Fibroblast of skin of right biceps (primary cell): Measurements from ENCODE around the gene ZEB1.
A peak's percentile ranks its signal among the peaks of the same experiment; 100 is the strongest.
"Not testable (repeated sequence)": the region's sequence is repeated elsewhere in the genome, so short reads cannot be mapped to it uniquely, and the experiment has no call there.

ENCODE experiments used
- DNase-seq: peaks from one replicate; pipeline ENCODE4 v3.0.0-alpha.2; 2013

The ZEB1 gene

DNA sequence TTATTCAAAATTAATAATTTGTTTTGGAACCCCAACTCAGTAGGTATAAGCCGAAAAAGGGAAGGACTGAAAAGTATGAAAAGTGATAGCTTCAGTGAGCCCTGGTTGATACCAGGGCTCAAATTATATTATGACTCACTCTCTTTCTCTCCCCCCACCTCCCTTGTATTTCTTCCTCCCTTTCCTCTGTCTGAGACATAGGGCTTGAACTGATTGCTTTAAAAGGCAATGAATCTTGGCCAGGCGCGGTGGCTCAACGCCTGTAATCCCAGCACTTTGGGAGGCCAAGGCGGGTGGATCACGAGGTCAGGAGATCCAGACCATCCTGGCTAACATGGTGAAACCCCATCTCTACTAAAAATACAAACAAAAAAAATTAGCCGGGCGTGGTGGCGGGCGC is 108.3 kb downstream of the ZEB1 start:
- DNase-seq: peak; percentile 50

DNA sequence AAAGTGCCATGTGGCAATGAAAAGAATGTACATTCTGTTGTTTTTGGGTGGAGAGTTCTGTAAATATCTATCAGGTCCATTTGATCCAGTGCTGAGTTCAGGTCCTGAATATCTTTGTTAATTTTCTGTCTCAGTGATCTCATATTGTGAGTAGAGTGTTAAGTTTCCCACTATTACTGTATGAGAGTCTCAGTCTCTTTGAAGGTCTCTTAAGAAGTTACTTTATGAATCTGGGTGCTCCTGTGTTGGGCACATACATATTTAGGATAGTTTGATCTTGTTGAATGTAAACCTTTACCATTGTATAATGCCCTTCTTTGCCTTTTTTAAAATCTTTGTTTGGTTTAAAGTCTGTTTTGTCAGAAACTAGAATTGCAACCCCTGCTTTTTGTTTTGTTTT is 109.5 kb downstream of the ZEB1 start:
- DNase-seq: not testable (repeated sequence)

DNA sequence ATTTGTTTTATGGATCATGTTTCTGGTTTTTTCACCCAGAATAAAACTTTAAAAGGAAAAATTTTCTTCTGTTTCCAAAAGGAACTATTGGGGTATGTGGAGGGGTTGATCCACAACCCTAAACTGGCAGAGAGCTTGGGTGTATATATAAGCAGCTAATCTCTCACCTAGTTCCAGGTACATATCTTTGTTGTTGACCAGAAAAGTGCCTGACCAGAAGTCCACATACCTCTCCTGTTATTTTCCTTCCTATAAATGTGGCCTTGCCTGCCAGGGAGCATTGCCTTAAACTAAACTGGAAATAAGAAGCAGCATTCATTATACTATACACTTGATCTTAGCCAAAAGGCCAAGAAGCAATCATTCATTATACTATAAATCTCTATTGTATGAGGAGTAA is 112.0 kb downstream of the ZEB1 start:
- DNase-seq: no peak

DNA sequence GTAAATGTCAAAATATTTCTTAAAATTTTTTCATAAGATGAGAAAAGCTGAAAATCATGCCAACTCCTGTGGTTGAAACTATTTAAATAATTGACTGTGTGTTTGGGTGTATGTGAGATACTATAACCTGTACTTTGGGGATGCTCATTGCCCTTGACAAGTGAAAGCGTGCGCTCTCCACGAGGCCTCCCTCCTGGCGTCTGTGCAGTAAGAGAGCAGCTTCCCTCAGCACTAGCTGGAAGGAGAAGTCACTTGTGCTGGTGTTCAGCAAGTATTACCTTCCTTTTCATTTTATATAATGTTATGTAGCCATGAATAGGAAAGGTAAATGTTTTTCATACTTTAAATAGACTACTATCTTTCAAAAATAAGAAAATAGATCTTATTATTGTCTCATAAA is 118.9 kb downstream of the ZEB1 start:
- no peak for DNase-seq

DNA sequence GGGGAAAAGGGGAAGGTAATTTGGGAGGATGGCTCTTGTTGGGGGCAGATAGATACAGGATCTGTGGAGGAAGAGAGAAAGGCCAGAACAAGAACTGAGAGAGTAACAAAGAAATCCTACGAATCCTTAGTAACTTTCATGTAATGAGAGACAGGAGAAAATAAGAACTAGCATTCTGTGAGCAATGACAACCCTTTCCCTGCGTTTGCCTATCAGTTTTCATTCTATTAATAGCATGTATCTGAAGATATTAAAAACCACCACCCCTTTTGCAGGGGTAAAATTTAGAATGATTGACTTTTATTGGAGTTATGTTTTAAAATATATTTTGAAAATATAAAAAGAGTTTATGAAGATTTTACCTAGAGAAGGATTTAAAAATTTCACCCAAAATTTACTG is 132.8 kb downstream of the ZEB1 start:
- no peak for DNase-seq

DNA sequence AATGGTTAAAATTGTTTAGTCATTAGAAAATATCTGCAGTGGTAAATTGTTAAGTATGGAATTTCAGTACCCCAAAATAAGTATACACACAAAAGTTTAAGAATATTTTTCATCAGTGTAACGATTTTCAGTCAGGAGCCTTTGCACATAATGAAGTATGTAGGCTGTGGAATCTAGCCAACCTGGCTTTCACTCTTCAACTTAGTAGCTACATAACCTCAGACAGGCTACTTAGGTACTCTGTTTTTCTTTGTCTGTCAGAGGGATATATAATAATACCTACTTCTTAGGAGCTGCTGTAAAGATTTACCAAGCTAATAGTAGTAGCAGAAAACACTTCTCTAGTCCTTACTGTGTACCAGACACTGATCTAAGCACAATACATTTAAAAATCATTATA is 137.5 kb downstream of the ZEB1 start:
- peak; percentile 10 for DNase-seq

DNA sequence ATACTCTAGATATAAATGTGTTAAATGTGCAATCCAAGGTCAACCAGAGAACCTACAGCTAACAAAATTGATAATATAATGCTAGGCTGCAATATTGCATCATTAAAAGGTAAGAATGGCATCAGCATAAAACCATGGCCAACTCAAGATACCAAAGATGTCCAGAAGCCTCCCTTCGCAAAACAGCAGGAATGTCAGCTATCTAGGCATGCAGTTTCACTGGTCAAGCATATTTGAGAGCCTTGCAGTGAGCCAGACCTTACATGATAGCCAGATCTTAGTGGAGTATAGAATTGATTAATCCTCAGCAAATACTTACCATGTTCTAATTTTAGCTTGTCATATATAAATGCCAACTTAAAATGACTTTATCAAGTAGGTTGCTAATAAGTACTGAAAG is 138.8 kb downstream of the ZEB1 start:
- peak; percentile 20 for DNase-seq

DNA sequence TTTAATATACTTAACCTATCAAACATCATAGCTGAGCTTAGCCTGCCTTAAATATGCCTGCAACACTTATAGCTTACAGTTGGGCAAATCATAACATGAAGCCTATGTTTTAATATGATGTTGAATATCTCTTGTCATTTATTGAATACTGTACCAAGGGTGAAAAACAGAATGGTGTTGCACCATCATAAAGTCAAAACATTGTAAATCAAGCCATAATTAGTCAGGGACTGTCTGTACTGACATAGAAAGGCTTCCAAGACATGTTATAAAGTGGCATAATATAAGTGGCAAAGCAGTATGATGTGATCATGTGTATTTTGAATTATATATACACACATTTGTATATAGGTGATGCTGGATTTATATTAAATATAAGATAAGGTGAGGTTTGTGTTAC is 140.0 kb downstream of the ZEB1 start:
- DNase-seq: no peak

DNA sequence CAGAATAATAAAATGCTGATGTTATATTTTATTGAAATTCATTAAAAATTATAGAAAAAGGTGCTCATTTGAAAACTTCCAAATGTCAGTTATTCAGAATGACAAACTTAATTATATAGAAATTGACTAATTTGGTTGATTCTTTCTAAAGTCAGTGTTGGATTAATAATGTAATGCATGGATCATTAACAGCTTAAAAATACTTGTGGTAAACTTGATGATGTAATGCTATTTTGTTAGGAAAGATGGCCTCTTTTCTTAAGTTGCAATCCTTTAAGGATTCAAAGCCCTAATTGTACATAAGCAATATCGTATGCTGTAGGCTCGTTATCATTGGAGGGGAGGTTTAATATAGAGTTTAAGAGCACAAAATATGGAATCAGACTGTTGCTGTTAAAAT is 141.2 kb downstream of the ZEB1 start:
- DNase-seq: no peak

DNA sequence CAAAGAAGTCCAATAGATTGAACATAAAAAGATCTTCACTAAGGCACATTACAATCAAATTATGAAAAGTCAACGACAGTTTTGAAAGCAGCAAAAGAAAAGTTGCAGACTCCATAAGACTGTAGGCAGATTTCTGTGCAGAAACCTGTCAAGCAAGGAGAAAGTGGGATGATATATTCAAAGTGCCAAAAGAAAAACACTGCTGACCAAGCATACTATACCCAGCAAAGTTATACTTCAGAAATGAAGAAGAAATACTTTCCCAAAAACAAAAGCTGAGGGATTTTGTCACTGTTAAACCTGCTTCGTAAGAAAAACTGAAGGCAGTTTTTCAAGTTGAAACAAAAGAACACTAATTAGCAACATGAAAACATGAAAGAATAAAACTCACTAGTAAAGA is 145.5 kb downstream of the ZEB1 start:
- no peak for DNase-seq

DNA sequence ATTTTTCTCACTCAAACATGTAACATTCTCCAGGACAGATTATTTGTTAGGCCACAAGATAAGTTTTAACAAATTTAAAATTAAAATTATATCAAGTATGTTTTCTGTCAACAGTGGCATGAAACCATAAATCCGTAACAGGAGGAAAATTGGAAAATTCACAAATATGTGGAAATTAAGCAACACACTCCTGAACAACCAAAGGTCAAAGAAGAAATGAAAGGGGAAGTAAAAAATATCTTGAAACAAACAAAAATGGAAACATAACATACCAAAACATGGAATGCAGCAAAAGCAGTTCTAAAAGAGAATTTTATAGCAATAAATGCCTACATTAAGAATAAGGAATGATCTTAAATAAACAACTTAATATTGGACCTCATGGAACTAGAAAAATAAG is 147.3 kb downstream of the ZEB1 start:
- no peak for DNase-seq

DNA sequence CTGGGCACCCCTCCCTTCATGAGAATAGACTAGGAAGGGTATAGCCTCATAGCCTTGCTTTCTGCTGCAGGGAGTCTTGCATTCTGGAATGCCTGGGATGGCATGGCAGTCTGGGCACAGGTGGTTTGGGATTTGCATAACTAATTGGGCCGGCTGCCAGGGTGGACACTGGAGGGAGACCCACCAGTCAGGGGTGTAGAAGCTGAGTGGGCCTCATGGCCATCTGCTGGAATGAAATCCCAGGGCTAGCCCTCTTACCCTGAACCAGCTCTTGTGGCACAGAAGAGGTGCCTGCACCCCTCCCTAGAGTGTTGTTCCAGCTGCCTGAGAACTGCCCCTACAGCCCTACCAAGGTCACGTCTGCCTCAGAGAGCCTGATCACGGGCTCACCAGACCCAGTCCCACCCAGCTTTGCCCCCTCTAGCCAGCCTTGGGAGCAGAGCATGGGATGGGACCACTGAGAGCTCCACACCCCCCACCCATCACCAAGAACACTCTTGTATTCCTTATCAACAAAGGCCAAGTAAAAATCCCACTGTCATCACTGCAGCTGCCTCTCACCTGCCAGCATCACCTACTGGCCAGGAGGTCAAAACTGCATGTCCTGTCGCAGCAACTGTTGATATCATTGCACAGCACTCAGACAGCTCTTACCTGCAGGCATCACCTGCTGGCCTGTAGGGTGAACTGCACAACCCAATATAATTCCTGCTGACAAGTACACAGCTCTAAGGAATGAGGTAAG is 148.9 kb downstream of the ZEB1 start:
- DNase-seq: no peak

DNA sequence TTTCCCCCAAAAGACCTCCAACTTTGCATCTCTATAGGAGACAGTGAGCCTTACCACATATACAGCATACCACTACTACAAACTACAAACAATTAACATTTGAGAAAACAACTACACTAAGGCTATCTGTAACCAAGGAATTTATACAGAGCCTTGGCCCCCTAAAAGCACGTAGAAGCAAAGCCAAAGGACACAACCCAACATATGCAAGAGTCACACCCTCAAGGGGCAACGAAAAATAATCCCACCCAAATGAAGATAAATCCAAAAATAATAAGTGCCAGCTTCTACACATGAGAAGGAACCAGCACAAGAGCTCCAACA is 149.5 kb downstream of the ZEB1 start:
- no peak for DNase-seq

DNA sequence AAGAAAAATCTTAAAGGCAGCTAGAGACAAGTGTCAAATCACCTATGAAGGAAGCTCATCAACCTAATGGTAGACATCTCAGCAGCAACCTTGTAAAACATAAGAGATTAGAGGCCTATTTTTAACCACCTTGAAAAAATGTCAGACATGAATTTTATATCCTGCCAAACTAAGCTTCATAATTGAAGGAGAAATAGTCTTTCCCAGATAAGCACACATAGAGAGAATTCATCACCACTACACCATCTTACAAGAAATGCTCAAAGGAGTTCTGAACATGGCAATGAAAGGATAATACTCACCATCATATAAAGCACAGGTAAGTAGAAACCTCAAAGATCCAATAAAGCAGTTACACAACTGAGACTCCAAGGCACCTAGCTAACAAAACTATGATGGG is 156.5 kb downstream of the ZEB1 start:
- no peak for DNase-seq

DNA sequence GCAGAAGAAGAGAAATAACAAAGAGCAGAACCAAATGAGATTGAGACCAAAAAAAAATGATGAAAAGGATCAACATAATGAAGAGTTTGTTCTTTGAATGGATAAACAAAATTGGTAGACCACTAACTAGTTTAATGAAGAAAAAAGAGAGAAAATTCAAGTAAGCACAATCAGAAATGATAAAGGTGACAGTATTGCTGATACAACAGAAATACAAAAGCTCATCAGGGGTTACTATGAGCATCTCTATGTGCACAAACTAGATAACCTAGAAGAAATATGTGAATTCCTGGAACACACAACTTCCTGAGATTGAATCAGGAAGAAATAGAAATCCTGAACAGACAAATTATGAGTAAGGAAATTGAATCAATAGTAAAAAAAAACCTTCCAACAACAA is 157.1 kb downstream of the ZEB1 start:
- DNase-seq: no peak

DNA sequence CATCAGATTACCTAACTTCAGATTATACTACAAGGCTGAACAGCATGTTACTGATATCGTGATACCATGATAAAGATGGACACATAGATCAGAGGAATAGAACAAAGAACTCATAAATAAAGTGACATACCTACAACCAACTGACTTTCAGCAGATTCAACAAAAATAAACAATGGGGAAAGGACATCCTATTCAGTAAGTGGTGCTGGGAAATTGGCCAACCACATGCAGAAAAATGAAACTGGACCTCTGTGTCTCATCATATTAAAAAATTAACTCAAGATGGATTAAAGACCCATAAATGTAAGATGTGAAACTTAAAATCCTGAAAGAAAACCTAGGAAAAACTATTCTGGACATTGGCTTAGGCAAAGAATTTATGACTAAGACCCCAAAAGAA is 158.6 kb downstream of the ZEB1 start:
- DNase-seq: no peak

DNA sequence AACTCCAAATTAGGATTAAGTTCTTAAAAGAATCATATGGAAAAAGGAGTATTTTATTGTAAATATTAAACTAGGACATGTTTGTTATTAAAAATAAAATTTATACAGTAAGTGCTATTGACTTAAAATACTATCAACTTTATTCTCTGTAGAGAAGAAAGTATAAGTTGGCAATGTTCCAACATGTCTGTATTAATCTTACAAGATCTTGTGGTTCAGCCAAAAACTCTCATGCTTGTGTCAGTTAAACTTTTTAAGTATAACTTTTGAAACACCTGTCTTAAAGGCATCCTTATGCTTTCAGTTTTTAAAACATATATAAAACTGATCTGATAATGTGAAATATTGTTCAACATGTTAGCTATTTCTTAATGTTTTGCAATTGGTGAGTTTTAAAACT is 160.7 kb downstream of the ZEB1 start:
- no peak for DNase-seq

DNA sequence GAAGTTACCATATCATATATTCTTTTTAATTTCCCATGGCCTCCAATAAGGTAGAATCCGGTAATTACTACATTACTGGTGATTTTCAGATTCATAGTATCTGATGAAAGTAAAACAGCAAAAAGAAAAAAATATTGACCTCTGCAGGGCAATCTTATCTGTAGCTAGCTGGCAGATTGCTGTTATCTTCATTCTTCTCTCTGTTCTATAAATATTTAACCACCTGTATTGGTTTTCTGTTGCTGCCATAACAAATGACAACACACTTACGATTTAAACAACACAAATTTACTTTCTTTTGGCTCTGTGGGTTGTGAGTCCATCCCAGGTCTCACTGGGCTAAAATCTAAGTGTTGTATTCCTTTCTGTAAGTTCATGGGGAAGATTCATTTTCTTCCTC is 164.5 kb downstream of the ZEB1 start:
- no peak for DNase-seq

DNA sequence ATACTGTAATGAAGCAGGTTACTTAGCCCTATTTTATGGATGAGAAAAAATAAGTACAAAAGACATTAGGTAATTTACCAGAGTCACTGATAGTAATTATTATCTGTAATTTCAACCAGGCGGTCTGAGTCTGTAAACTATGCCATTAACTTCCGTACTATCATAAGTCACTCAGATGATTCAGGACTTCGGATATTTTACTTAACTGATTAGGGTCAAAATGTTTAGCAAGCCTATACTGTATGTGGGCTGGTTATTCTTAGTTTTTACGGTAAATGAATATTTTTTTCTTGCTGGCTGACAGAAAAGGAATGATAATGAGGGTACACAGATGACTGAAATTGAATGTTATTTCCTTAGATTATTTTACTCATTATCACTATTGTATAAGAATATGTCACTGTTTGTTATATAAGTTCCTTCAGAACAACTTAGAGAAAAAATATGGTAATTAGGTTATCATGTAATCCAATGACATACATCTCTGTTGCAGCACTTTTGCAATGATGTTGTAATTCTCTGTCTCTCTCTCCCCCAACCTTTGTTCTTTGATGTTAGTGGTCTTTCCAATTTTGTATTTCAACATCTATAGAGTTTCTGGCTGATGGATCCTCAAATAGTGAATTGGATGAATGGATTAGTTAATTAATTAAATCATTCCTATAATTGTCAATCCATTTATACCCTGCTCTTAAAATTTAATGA is 165.6 kb downstream of the ZEB1 start:
- DNase-seq: peak; percentile 68

DNA sequence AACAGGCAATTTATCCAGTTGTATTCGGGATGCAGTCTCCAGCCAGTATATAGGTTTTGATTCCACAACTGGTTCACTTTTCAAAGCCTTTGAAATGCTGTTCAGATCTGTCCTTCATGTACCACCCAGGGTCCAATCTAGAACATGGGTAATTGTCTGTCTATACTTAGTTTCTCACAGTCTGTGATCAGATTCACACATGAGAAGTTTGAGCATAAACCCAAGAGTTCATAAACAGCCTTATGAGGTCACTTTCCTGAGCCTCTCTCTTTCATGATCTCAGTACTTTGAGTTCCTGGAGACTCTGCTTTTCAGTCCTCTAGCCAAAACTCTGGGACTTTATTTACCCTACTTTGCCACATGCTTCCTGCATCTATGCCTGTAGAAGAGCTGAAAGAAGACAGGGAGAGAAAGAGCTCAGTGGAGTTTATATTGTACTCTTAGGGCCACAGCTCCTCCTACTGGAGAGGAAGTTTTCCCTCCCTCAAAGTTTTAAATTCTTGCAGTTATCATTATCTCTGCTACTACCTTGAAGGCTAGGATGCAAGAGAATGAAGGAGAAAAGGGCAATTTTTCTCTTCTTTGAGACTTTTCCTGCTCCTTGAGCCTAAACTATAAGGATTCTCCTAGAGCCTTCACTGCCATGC is 172.0 kb downstream of the ZEB1 start:
- peak; percentile 58 for DNase-seq

DNA sequence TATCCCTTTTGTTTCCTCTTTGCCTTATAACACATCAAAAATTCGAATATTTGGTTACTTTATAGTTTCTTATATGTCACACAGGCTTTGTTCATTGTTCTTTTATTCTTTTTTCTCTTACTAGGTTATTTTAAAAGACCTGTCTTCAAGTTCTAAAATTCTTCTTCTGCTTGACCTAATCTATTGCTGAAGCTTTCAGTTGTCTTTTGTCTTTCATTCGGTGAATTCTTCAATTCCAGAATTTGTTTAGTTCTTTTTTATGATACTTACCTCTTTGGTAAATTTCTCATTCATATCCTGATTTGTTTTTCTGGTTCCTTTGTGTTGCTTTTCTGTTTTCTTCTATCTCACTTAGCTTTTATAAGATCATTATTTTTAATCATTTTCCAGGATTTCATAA is 188.4 kb downstream of the ZEB1 start:
- DNase-seq: no peak

DNA sequence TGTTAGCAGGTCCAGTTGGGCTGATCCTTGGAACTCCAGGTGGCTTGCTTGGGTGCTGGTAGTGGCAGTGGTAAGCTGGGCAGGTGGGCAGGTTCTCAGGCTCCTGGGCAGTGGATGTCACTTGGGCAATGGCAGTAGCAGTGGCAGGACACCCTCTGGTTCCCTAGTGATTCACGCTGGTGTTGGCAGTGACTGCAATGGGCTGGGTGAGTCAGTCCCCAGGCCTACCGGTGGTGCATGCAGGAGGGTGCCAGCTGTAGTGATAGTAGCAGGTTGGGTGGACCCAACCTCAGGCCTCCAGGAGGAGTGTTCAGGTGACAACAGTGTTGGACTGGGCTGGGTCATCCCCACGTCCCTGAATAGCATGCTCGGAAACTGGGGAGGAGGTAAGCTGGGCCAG is 189.2 kb downstream of the ZEB1 start:
- DNase-seq: no peak

DNA sequence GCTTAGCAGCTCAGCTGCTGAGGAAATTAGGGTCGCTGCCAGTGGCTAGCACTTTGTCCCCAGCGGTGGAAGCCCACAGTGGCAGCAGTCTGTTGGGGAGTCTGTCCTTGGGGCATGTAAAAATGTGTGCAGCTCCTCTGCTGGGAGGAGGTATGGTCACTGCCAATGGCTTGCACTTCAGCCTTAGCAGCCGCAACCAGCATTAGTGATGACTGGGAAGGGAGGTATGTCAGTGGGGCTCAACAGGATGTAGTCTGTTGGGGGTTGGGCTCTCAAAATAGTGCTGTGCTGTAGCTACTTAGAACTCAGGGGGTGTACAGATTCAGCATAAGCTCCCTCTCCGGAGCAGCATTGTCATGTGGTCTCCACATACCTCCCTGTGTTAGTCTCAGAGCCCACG is 189.9 kb downstream of the ZEB1 start:
- peak; percentile 78 for DNase-seq

DNA sequence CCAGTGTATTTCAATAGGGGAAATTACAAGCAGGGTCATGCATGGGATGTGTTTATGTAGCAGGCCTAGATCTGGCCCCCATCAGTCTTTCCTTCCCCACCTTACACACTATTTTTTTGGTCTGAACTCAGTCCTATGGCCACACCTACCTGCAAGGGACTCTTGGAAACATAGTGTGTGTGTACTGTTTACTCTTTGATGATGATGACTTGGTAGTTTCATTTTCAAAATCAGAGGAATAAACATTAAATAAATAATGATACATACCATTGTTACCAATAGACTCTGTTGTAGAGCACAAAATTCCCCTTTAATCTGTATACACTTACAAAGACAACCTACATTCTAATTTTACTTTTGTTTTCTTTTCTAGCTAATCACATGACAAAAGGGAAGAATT is 191.0 kb downstream of the ZEB1 start:
- no peak for DNase-seq

DNA sequence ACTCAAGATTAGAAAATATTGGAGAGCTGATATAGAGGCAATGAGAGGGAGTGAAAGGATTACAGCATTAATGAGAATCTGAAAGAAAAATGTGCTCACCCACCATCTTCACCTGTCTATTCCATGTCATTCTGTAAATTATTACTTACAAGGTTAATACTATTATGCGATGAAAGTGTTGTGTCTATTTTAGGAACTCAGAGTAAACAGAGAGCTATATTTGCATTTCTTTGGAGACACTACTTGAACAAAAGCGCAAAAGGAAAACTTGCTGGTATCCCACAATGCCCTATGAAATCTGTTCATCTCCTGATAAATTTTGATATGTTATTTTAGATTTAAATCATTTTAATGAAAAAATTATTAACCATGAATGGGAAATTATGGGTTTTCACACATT is 196.1 kb downstream of the ZEB1 start:
- no peak for DNase-seq
